Islet precursor cell (in vitro differentiated cells): ENCODE data around the gene GPI.
"Not testable (repeated sequence)": the region's sequence is repeated elsewhere in the genome, so short reads cannot be mapped to it uniquely, and the experiment has no call there.

Experiments
- DNase-seq: peaks from one replicate; pipeline ENCODE4 v3.0.0-alpha.2; 2018

The GPI gene

GRCh38 chr19:34364830-34365462, at the start of gene GPI:
GPI (plus strand) TSS chr19:34365196; CDS start chr19:34365267, 71 bp downstream.
- peak; percentile 67 for DNase-seq

- DNase-seq = no peak
Observed at GRCh38 chr19:34316247-34316646, 48.7 kb upstream of the GPI start.

GRCh38 chr19:34316741-34317301, 48.2 kb upstream of the GPI start:
- no peak for DNase-seq

- peak; percentile 64 for DNase-seq
Observed at GRCh38 chr19:34317311-34317927, 47.6 kb upstream of the GPI start.

- DNase-seq = no peak
Observed at GRCh38 chr19:34319230-34319585, 45.8 kb upstream of the GPI start.

GRCh38 chr19:34319785-34320184, 45.2 kb upstream of the GPI start:
- no peak for DNase-seq

- no peak for DNase-seq
Observed at GRCh38 chr19:34320277-34320676, 44.7 kb upstream of the GPI start.

GRCh38 chr19:34321735-34322134, 43.3 kb upstream of the GPI start:
- no peak for DNase-seq

GRCh38 chr19:34323433-34324204, 41.4 kb upstream of the GPI start:
- DNase-seq = peak; percentile 81

GRCh38 chr19:34324320-34324719, 40.7 kb upstream of the GPI start:
- DNase-seq = no peak

- DNase-seq = no peak
Observed at GRCh38 chr19:34325181-34325580, 39.8 kb upstream of the GPI start.

GRCh38 chr19:34325981-34326787, 38.8 kb upstream of the GPI start:
- DNase-seq = no peak

- DNase-seq = no peak
Observed at GRCh38 chr19:34327851-34328250, 37.1 kb upstream of the GPI start.

- no peak for DNase-seq
Observed at GRCh38 chr19:34328982-34329381, 36.0 kb upstream of the GPI start.

- DNase-seq = no peak
Observed at GRCh38 chr19:34330116-34330515, 34.9 kb upstream of the GPI start.

GRCh38 chr19:34330596-34330995, 34.4 kb upstream of the GPI start:
- DNase-seq = not testable (repeated sequence)

GRCh38 chr19:34331596-34331995, 33.4 kb upstream of the GPI start:
- not testable (repeated sequence) for DNase-seq

- DNase-seq = no peak
Observed at GRCh38 chr19:34332027-34332760, 32.8 kb upstream of the GPI start.

- DNase-seq = no peak
Observed at GRCh38 chr19:34335914-34336313, 29.1 kb upstream of the GPI start.

GRCh38 chr19:34336781-34337271, 28.2 kb upstream of the GPI start:
- DNase-seq = no peak

GRCh38 chr19:34337739-34338138, 27.3 kb upstream of the GPI start:
- DNase-seq = no peak
